Measurements from ENCODE around the gene TGIF1. TPM values are rescaled to one million over a fixed set of nuclear protein-coding genes. Genes with fewer than 3 reads are reported as not detected.

The TGIF1 gene
- total and polyA plus RNA-seq, 9 of the 15 experiments (the other 6 are each of a cell fraction or from before 2014, with no cell fraction given), result 16.1 to 77.7 (median 44.6) TPM

GRCh38 chr18:3453540-3454364 is 3.8 kb downstream of the TGIF1 start (continued):
- TF ChIP-seq ZNF12 (CRISPR knock-in tag; IDR thresholded peaks at IDR 0.05) (0 out of 2 replicates have a peak, but pooled peaks have one; percentile 41), KDM5B (IDR thresholded peaks at IDR 0.05; ENCODE audit: insufficient replicate concordance, low read depth, low read length) (peak; percentile 30), CREB1 (IDR thresholded peaks at IDR 0.05) (no peak), CREB1 (CRISPR knock-in tag; IDR thresholded peaks at IDR 0.05) (no peak), TCF3 (CRISPR knock-in tag; IDR thresholded peaks at IDR 0.05) (no peak), ZBTB33 (CRISPR knock-in tag; IDR thresholded peaks at IDR 0.05) (0 out of 2 replicates have a peak, but pooled peaks have one; percentile 6), LCOR (CRISPR knock-in tag; IDR thresholded peaks at IDR 0.05) (no peak), ZNF518B (CRISPR knock-in tag; IDR thresholded peaks at IDR 0.05) (no peak), ILK (tag; IDR thresholded peaks at IDR 0.05; ENCODE audit: borderline replicate concordance, low read depth) (no peak), ELF1 (tag; IDR thresholded peaks at IDR 0.05) (no peak), POLR2A (conservative IDR thresholded peaks at IDR 0.05) (no peak), ATF7 (IDR thresholded peaks at IDR 0.05) (no peak), ATF6 (CRISPR knock-in tag; IDR thresholded peaks at IDR 0.05) (no peak), CTCFL (IDR thresholded peaks at IDR 0.05; ENCODE audit: borderline replicate concordance, insufficient read depth, low read depth, low read length, poor library complexity, severe bottlenecking) (no peak)

Data from K562 (cell line).